GM21360 (cell line): Measurements from ENCODE around the gene SF3B2.
"Not testable (repeated sequence)": the region's sequence is repeated elsewhere in the genome, so short reads cannot be mapped to it uniquely, and the experiment has no call there.

ENCODE experiments used
- ATAC-seq: cut with Tn5 transposase; IDR thresholded peaks from one replicate; pipeline ENCODE4 v1.9.1; 2021; ENCODE audit warnings: mild to moderate bottlenecking, moderate library complexity; ENCODE audit not compliant: unreplicated experiment

Gene SF3B2

GRCh38 chr11:66015936-66016792 lies 36.0 kb upstream of the SF3B2 start:
- ATAC-seq = no peak

- ATAC-seq = no peak
Measured at GRCh38 chr11:66016793-66017177, 35.4 kb upstream of the SF3B2 start.

GRCh38 chr11:66017321-66017720 lies 34.8 kb upstream of the SF3B2 start:
- ATAC-seq = no peak

GRCh38 chr11:66020212-66020611 lies 32.0 kb upstream of the SF3B2 start:
- ATAC-seq = no peak

- no peak for ATAC-seq
Measured at GRCh38 chr11:66020618-66021357, 31.4 kb upstream of the SF3B2 start.

- no peak for ATAC-seq
Measured at GRCh38 chr11:66022401-66023185, 29.6 kb upstream of the SF3B2 start.

- not testable (repeated sequence) for ATAC-seq
Measured at GRCh38 chr11:66023186-66023440, 29.1 kb upstream of the SF3B2 start.

GRCh38 chr11:66026017-66026529 lies 26.1 kb upstream of the SF3B2 start, which contains the start of gene CATSPER1:
Gene CATSPER1 (minus strand): TSS chr11:66026479. CDS start chr11:66026379, 100 bp downstream.
- ATAC-seq = no peak

GRCh38 chr11:66032957-66033735 lies 19.0 kb upstream of the SF3B2 start:
- no peak for ATAC-seq

GRCh38 chr11:66035653-66036333 lies 16.4 kb upstream of the SF3B2 start:
- no peak for ATAC-seq

- no peak for ATAC-seq
Measured at GRCh38 chr11:66036334-66036710, 15.8 kb upstream of the SF3B2 start.

GRCh38 chr11:66037327-66037726 lies 14.8 kb upstream of the SF3B2 start:
- no peak for ATAC-seq

- no peak for ATAC-seq
Measured at GRCh38 chr11:66039765-66040164, 12.4 kb upstream of the SF3B2 start.

- no peak for ATAC-seq
Measured at GRCh38 chr11:66042227-66042995, 9.8 kb upstream of the SF3B2 start.

- ATAC-seq = no peak
Measured at GRCh38 chr11:66042996-66043906, 8.9 kb upstream of the SF3B2 start.

- peak; percentile 10 for ATAC-seq
Measured at GRCh38 chr11:66044757-66045156, 7.4 kb upstream of the SF3B2 start.

GRCh38 chr11:66045177-66045639 lies 7.0 kb upstream of the SF3B2 start:
- ATAC-seq = peak; percentile 55

GRCh38 chr11:66046901-66047300 lies 5.3 kb upstream of the SF3B2 start:
- no peak for ATAC-seq
